HEK293 (cell line): ENCODE data around the gene C1orf174.

ENCODE experiments used
- CTCF ChIA-PET: fragments of 350-600 bp; formaldehyde crosslinking; extraction: SDS; loops from one replicate; lab custom pipeline; 2021; ENCODE audit warnings: antibody characterized with exemption; lab: Yijun Ruan, JAX
- POLR2A ChIA-PET: fragments of 300-600 bp; formaldehyde crosslinking; extraction: SDS; loops from one replicate; lab custom pipeline; 2020; ENCODE audit warnings: antibody characterized with exemption, inconsistent platforms; lab: Yijun Ruan, JAX
- H3K27ac ChIP-seq: fragments of 200-500 bp; sonication (Bioruptor generic); 2 replicates; pipeline ENCODE4 v1.5.1; 2014; ENCODE audit warnings: low read depth, low read length, control low read depth, inconsistent platforms; ENCODE audit errors: extremely low read depth
- H3K36me3 ChIP-seq, 2 experiments: fragments of 200-500 bp in 1 of 2; sonication (Bioruptor generic) in 1 of 2; 1 replicate in 1 of 2; 2 replicates in 1 of 2; pipeline ENCODE4 v1.5.1; 2014 to 2017; ENCODE audit warnings: inconsistent platforms in 2 of 2, low read length in 2 of 2; ENCODE audit not compliant: control insufficient read depth in 2 of 2, insufficient read depth in 1 of 2
- H3K4me1 ChIP-seq: fragments of 200-500 bp; sonication (Bioruptor generic); 2 replicates; pipeline ENCODE4 v1.5.1; 2014; ENCODE audit warnings: mild to moderate bottlenecking, low read length, inconsistent platforms; ENCODE audit not compliant: control insufficient read depth, insufficient read depth
- H3K4me3 ChIP-seq: 2 replicates; pipeline ENCODE4 v1.5.1; 2011; ENCODE audit warnings: low read depth, mild to moderate bottlenecking, control low read depth, low read length, moderate library complexity
- H3K9me3 ChIP-seq: fragments of 200-500 bp; sonication (Bioruptor generic); 2 replicates; pipeline ENCODE4 v1.5.1; 2014; ENCODE audit warnings: low read depth, low read length, inconsistent platforms; ENCODE audit not compliant: control insufficient read depth, insufficient read depth
- EGR2 ChIP-seq: fragments of 450-650 bp; formaldehyde crosslinking; IDR thresholded peaks from 2 replicates; pipeline ENCODE4 v1.5.1; 2016; ENCODE audit warnings: low read depth, missing biosample characterization, missing genetic modification characterization
- KLF1 ChIP-seq: fragments of 450-650 bp; formaldehyde crosslinking; IDR thresholded peaks from 2 replicates; pipeline ENCODE4 v1.5.1; 2016; ENCODE audit warnings: missing biosample characterization, missing genetic modification characterization
- MEIS1 ChIP-seq: sonication (generic); formaldehyde crosslinking; IDR thresholded peaks from 2 replicates; pipeline ENCODE4 v1.8.1; 2022; ENCODE audit warnings: missing genetic modification reagents, mild to moderate bottlenecking, borderline replicate concordance
- SCRT2 ChIP-seq: fragments of 450-650 bp; formaldehyde crosslinking; IDR thresholded peaks from 2 replicates; pipeline ENCODE4 v1.5.1; 2016; ENCODE audit warnings: missing biosample characterization, missing genetic modification characterization
- ZNF133 ChIP-seq: fragments of 450-650 bp; formaldehyde crosslinking; IDR thresholded peaks from 2 replicates; pipeline ENCODE4 v1.5.1; 2016; ENCODE audit warnings: missing biosample characterization, missing genetic modification characterization
- ZNF146 ChIP-seq: fragments of 450-650 bp; formaldehyde crosslinking; IDR thresholded peaks from 2 replicates; pipeline ENCODE4 v1.5.1; 2016; ENCODE audit warnings: missing biosample characterization, missing genetic modification characterization
- ZNF354C ChIP-seq: fragments of 450-650 bp; formaldehyde crosslinking; IDR thresholded peaks from 2 replicates; pipeline ENCODE4 v1.5.1; 2016; ENCODE audit warnings: missing biosample characterization, missing genetic modification characterization, low read depth, borderline replicate concordance
- ZNF514 ChIP-seq: fragments of 450-650 bp; formaldehyde crosslinking; IDR thresholded peaks from 2 replicates; pipeline ENCODE4 v1.5.1; 2016; ENCODE audit warnings: missing biosample characterization, missing genetic modification characterization
- ZNF518A ChIP-seq: fragments of 450-650 bp; formaldehyde crosslinking; conservative IDR thresholded peaks from 2 replicates; pipeline ENCODE4 v1.5.1; 2016; ENCODE audit warnings: low read depth, missing biosample characterization, missing genetic modification characterization
- ZNF585B ChIP-seq: fragments of 450-650 bp; formaldehyde crosslinking; IDR thresholded peaks from 2 replicates; pipeline ENCODE4 v1.5.1; 2016; ENCODE audit warnings: missing biosample characterization, missing genetic modification characterization
- ZNF621 ChIP-seq: fragments of 450-650 bp; formaldehyde crosslinking; IDR thresholded peaks from 2 replicates; pipeline ENCODE4 v1.5.1; 2017; ENCODE audit warnings: missing biosample characterization, missing genetic modification characterization
- ZNF626 ChIP-seq: fragments of 450-650 bp; sonication (Bioruptor Pico); formaldehyde crosslinking; IDR thresholded peaks from 2 replicates; pipeline ENCODE4 v1.5.1; 2018; ENCODE audit warnings: missing biosample characterization, missing genetic modification characterization, inconsistent platforms
- TF ChIP-seq, protein P1 (sequence below): fragments of 450-650 bp; formaldehyde crosslinking; IDR thresholded peaks from 2 replicates; pipeline ENCODE4 v1.5.1; 2016; ENCODE audit warnings: missing biosample characterization, missing genetic modification characterization
- TF ChIP-seq, protein P2 (sequence below): fragments of 450-650 bp; formaldehyde crosslinking; IDR thresholded peaks from 2 replicates; pipeline ENCODE4 v1.5.1; 2017; ENCODE audit warnings: missing biosample characterization, missing genetic modification characterization
- TF ChIP-seq, protein P3 (sequence below): fragments of 450-650 bp; formaldehyde crosslinking; IDR thresholded peaks from 2 replicates; pipeline ENCODE4 v1.5.1; 2016; ENCODE audit warnings: missing biosample characterization, missing genetic modification characterization
- TF ChIP-seq, protein P4 (sequence below): fragments of 450-650 bp; formaldehyde crosslinking; IDR thresholded peaks from 2 replicates; pipeline ENCODE4; 2016; ENCODE audit warnings: missing biosample characterization, missing genetic modification characterization
- TF ChIP-seq, protein P5 (sequence below): fragments of 450-650 bp; IDR thresholded peaks from 2 replicates; pipeline ENCODE4 v1.5.1; 2018; ENCODE audit warnings: missing biosample characterization, missing genetic modification characterization
- TF ChIP-seq, protein P6 (sequence below): fragments of 450-650 bp; formaldehyde crosslinking; IDR thresholded peaks from 2 replicates; pipeline ENCODE4 v1.5.1; 2016; ENCODE audit warnings: missing biosample characterization, missing genetic modification characterization

The C1orf174 gene

GRCh38 chr1:3879787-3880428 lies 20.2 kb downstream of the C1orf174 start:
- TF ChIP-seq MEIS1 (CRISPR knock-in tag), result no peak
- TF ChIP-seq, protein P1, sequence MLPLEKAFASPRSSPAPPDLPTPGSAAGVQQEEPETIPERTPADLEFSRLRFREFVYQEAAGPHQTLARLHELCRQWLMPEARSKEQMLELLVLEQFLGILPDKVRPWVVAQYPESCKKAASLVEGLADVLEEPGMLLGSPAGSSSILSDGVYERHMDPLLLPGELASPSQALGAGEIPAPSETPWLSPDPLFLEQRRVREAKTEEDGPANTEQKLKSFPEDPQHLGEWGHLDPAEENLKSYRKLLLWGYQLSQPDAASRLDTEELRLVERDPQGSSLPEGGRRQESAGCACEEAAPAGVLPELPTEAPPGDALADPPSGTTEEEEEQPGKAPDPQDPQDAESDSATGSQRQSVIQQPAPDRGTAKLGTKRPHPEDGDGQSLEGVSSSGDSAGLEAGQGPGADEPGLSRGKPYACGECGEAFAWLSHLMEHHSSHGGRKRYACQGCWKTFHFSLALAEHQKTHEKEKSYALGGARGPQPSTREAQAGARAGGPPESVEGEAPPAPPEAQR, result no peak
- TF ChIP-seq KLF1 (tag by site-specific recombination), result no peak
- POLR2A ChIA-PET, result no interaction called here
- H3K27ac ChIP-seq, result no peak overlapping the region
- no peaks in the 10 kb centered on the region for H3K4me1 ChIP-seq
- H3K4me3 ChIP-seq, result no peak overlapping the region
- CTCF ChIA-PET, result no interaction called here
- H3K36me3 ChIP-seq, result peaks cover 0 to 66% of the 10 kb centered on the region in 2 experiments; a peak in 2 of 3 replicates
- no peaks in the 10 kb centered on the region for H3K9me3 ChIP-seq

- POLR2A ChIA-PET, result no interaction called here
- CTCF ChIA-PET, result no interaction called here
- TF ChIP-seq ZNF354C (tag by site-specific recombination), result no peak
- TF ChIP-seq ZNF518A (tag by site-specific recombination), result no peak
- TF ChIP-seq, protein P2, sequence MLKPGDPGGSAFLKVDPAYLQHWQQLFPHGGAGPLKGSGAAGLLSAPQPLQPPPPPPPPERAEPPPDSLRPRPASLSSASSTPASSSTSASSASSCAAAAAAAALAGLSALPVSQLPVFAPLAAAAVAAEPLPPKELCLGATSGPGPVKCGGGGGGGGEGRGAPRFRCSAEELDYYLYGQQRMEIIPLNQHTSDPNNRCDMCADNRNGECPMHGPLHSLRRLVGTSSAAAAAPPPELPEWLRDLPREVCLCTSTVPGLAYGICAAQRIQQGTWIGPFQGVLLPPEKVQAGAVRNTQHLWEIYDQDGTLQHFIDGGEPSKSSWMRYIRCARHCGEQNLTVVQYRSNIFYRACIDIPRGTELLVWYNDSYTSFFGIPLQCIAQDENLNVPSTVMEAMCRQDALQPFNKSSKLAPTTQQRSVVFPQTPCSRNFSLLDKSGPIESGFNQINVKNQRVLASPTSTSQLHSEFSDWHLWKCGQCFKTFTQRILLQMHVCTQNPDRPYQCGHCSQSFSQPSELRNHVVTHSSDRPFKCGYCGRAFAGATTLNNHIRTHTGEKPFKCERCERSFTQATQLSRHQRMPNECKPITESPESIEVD, result no peak
- TF ChIP-seq, protein P3, sequence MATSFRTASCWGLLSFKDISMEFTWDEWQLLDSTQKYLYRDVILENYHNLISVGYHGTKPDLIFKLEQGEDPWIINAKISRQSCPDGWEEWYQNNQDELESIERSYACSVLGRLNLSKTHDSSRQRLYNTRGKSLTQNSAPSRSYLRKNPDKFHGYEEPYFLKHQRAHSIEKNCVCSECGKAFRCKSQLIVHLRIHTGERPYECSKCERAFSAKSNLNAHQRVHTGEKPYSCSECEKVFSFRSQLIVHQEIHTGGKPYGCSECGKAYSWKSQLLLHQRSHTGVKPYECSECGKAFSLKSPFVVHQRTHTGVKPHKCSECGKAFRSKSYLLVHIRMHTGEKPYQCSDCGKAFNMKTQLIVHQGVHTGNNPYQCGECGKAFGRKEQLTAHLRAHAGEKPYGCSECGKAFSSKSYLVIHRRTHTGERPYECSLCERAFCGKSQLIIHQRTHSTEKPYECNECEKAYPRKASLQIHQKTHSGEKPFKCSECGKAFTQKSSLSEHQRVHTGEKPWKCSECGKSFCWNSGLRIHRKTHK (tag by site-specific recombination), result no peak
- peak; percentile 57; the same call in 1 of the 2 replicates for TF ChIP-seq ZNF626 (tag by site-specific recombination)
- TF ChIP-seq EGR2 (tag by site-specific recombination), result no peak
- TF ChIP-seq, protein P4, sequence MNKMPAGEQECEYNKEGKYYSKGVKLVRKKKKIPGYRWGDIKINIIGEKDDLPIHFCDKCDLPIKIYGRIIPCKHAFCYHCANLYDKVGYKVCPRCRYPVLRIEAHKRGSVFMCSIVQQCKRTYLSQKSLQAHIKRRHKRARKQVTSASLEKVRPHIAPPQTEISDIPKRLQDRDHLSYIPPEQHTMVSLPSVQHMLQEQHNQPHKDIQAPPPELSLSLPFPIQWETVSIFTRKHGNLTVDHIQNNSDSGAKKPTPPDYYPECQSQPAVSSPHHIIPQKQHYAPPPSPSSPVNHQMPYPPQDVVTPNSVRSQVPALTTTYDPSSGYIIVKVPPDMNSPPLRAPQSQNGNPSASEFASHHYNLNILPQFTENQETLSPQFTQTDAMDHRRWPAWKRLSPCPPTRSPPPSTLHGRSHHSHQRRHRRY (tag by site-specific recombination), result no peak
- no peak for TF ChIP-seq SCRT2 (tag by site-specific recombination)
- TF ChIP-seq, protein P5, sequence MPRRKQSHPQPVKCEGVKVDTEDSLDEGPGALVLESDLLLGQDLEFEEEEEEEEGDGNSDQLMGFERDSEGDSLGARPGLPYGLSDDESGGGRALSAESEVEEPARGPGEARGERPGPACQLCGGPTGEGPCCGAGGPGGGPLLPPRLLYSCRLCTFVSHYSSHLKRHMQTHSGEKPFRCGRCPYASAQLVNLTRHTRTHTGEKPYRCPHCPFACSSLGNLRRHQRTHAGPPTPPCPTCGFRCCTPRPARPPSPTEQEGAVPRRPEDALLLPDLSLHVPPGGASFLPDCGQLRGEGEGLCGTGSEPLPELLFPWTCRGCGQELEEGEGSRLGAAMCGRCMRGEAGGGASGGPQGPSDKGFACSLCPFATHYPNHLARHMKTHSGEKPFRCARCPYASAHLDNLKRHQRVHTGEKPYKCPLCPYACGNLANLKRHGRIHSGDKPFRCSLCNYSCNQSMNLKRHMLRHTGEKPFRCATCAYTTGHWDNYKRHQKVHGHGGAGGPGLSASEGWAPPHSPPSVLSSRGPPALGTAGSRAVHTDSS (tag by site-specific recombination), result no peak
- no peak for TF ChIP-seq ZNF514 (tag by site-specific recombination)
- TF ChIP-seq ZNF133 (tag by site-specific recombination), result peak; percentile 99
- no peak for TF ChIP-seq ZNF585B (tag by site-specific recombination)
- no peak for TF ChIP-seq ZNF146
- no peak for TF ChIP-seq ZNF621 (tag by site-specific recombination)
- TF ChIP-seq, protein P6, sequence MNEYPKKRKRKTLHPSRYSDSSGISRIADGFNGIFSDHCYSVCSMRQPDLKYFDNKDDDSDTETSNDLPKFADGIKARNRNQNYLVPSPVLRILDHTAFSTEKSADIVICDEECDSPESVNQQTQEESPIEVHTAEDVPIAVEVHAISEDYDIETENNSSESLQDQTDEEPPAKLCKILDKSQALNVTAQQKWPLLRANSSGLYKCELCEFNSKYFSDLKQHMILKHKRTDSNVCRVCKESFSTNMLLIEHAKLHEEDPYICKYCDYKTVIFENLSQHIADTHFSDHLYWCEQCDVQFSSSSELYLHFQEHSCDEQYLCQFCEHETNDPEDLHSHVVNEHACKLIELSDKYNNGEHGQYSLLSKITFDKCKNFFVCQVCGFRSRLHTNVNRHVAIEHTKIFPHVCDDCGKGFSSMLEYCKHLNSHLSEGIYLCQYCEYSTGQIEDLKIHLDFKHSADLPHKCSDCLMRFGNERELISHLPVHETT (tag by site-specific recombination), result no peak
Measured at GRCh38 chr1:3879099-3879498, 21.0 kb downstream of the C1orf174 start.

More at GRCh38 chr1:3879099-3879498, 21.0 kb downstream of the C1orf174 start:
- Histone ChIP-seq H3K4me3 (no peak overlapping the region), H3K4me1 (no peaks in the 10 kb centered on the region), H3K36me3 (peaks cover 0 to 65% of the 10 kb centered on the region in 2 experiments; a peak in 1 of 3 replicates), H3K27ac (no peak overlapping the region), H3K9me3 (no peaks in the 10 kb centered on the region)
